CD14-positive monocyte (primary cell): Measurements from ENCODE around the gene ZSCAN20. TPM values are rescaled to one million over a fixed set of nuclear protein-coding genes. Genes with fewer than 3 reads are reported as not detected.

Source experiments
- DNase-seq, 3 donors: peaks; one replicate each; pipeline ENCODE4 v3.0.0-alpha.2; 2011 to 2022
- H2AFZ ChIP-seq: 2 replicates; pipeline ENCODE4 v1.6.0; 2012; ENCODE audit warnings: mild to moderate bottlenecking, low read depth, low read length, inconsistent platforms; ENCODE audit not compliant: insufficient read depth, poor library complexity, severe bottlenecking
- H3K27ac ChIP-seq, 2 donors: 1 replicate in 1 of 2; 2 replicates in 1 of 2; pipeline ENCODE4 v1.5.1; 2012 to 2013; ENCODE audit warnings: low read length in 2 of 2, control low read depth in 1 of 2, inconsistent platforms in 1 of 2, low read depth in 1 of 2, mild to moderate bottlenecking in 1 of 2
- H3K27me3 ChIP-seq, 2 donors: one replicate each; pipeline versions ENCODE4 v1.6.0 to v1.6.1; 2011 to 2013; ENCODE audit warnings: low read length in 2 of 2; ENCODE audit not compliant: control insufficient read depth in 2 of 2, insufficient read depth in 2 of 2
- H3K36me3 ChIP-seq, 2 donors: replicated peaks in 1 of 2; 1 replicate in 1 of 2; 2 replicates in 1 of 2; pipeline versions ENCODE4 v1.5.1 to v1.6.1; 2012 to 2013; ENCODE audit warnings: low read length in 2 of 2, control low read depth in 1 of 2, inconsistent platforms in 1 of 2, mild to moderate bottlenecking in 1 of 2; ENCODE audit not compliant: insufficient read depth in 2 of 2, control insufficient read depth in 1 of 2
- H3K4me1 ChIP-seq, 2 donors: 1 replicate in 1 of 2; 2 replicates in 1 of 2; pipeline versions ENCODE4 v1.5.1 to v1.6.1; 2012 to 2013; ENCODE audit warnings: low read length in 2 of 2, control low read depth in 1 of 2, inconsistent platforms in 1 of 2, mild to moderate bottlenecking in 1 of 2, moderate library complexity in 1 of 2; ENCODE audit not compliant: insufficient read depth in 2 of 2, control insufficient read depth in 1 of 2
- H3K4me2 ChIP-seq: replicated peaks from 2 replicates; pipeline ENCODE3; 2012; ENCODE audit warnings: low read length, moderate library complexity, mild to moderate bottlenecking; ENCODE audit not compliant: poor library complexity, severe bottlenecking; ENCODE audit errors: extremely low read depth
- H3K4me3 ChIP-seq, 3 experiments: fragments of 200-600 bp in 1 of 3; sonication (generic) in 1 of 3; replicated peaks in 1 of 3; 1 replicate in 2 of 3; 2 replicates in 1 of 3; pipeline ENCODE4 v1.5.1; 2011 to 2013; ENCODE audit warnings: low read length in 3 of 3, mild to moderate bottlenecking in 3 of 3, control low read depth in 2 of 3, low read depth in 2 of 3, inconsistent platforms in 1 of 3, moderate library complexity in 1 of 3
- H3K79me2 ChIP-seq: 2 replicates; pipeline ENCODE4 v1.6.0; 2012; ENCODE audit warnings: mild to moderate bottlenecking, control low read depth, inconsistent platforms, low read length, moderate library complexity; ENCODE audit not compliant: insufficient read depth
- H3K9ac ChIP-seq: 2 replicates; pipeline ENCODE4 v1.6.0; 2017; ENCODE audit warnings: low read length, mild to moderate bottlenecking; ENCODE audit not compliant: insufficient read depth, poor library complexity, severe bottlenecking
- H3K9me3 ChIP-seq, 2 donors: replicated peaks in 1 of 2; 1 replicate in 1 of 2; 2 replicates in 1 of 2; pipeline versions ENCODE4 v1.5.1 to v1.6.1; 2012 to 2013; ENCODE audit warnings: low read length in 2 of 2, control low read depth in 1 of 2; ENCODE audit not compliant: control insufficient read depth in 1 of 2, insufficient read depth in 1 of 2
- H4K20me1 ChIP-seq: 2 replicates; pipeline ENCODE4 v1.6.0; 2012; ENCODE audit warnings: mild to moderate bottlenecking, low read length, control low read depth, moderate library complexity; ENCODE audit not compliant: insufficient read depth
- H3K27ac Mint-ChIP-seq, 7 donors: one replicate each; pipeline ENCODE4 v1.8.0; 2020; ENCODE audit warnings: mild to moderate bottlenecking in 7 of 7, mixed read lengths in 7 of 7, moderate library complexity in 6 of 7, inconsistent platforms in 2 of 7
- H3K27me3 Mint-ChIP-seq, 3 donors: one replicate each; pipeline ENCODE4 v1.8.0; 2021 to 2022; ENCODE audit warnings: low read depth in 3 of 3, mild to moderate bottlenecking in 3 of 3, mixed read lengths in 3 of 3, moderate library complexity in 3 of 3, inconsistent platforms in 1 of 3
- H3K36me3 Mint-ChIP-seq, 2 donors: one replicate each; pipeline ENCODE4 v1.8.0; 2020; ENCODE audit warnings: mixed read lengths in 2 of 2, inconsistent platforms in 1 of 2, mild to moderate bottlenecking in 1 of 2
- H3K4me1 Mint-ChIP-seq: one replicate; pipeline ENCODE4 v1.8.0; 2020; ENCODE audit warnings: mild to moderate bottlenecking, mixed read lengths
- H3K4me3 Mint-ChIP-seq, 2 donors: one replicate each; pipeline ENCODE4 v1.8.0; 2020; ENCODE audit warnings: mild to moderate bottlenecking in 2 of 2, mixed read lengths in 2 of 2, moderate library complexity in 1 of 2
- H3K9me3 Mint-ChIP-seq, 7 donors: one replicate each; pipeline ENCODE4 v1.8.0; 2020 to 2022; ENCODE audit warnings: mixed read lengths in 7 of 7, mild to moderate bottlenecking in 6 of 7, moderate library complexity in 6 of 7, inconsistent platforms in 2 of 7
- CTCF ChIP-seq: fragments of 200-600 bp; IDR thresholded peaks from one replicate; pipeline ENCODE4 v1.8.0; 2022; ENCODE audit warnings: antibody characterized with exemption, mild to moderate bottlenecking
- WGBS: methylation state at CpG from one replicate; pipeline ENCODE4 v1.1.5; 2013; ENCODE audit warnings: missing lambda C conversion rate; ENCODE audit not compliant: insufficient coverage; 5-methylcytosine and 5-hydroxymethylcytosine counted together
- intact Hi-C, 2 donors: fragments of 100-400 bp; cut with micrococcal nuclease; formaldehyde crosslinking; loops; one replicate each; pipeline versions ENCODE4 v1.15.0 to v1.15.1; 2023
- polyA plus RNA-seq, 3 donors: library from polyadenylated mRNA; depleted of rRNA in 1 of 3; unstranded in 2 of 3; stranded (reverse) in 1 of 3; fragments of 300-500 nt in 2 of 3; fragments of >200 nt in 1 of 3; fragmentation: Illumina TruSeq in 2 of 3; gene quantifications; 1 replicate in 2 of 3; 2 replicates in 1 of 3; pipeline ENCODE4 v1.2.3, GENCODE V29; 2012 to 2021

ZSCAN20 gene
- polyA plus RNA-seq, 3 donors: 0.29 to 0.51 (median 0.29) TPM

GRCh38 chr1:33477451-33477850, 5.0 kb downstream of the ZSCAN20 start:
- H3K4me2 ChIP-seq: no peak overlapping the region
- H4K20me1 ChIP-seq: no peaks in the 10 kb centered on the region
- peaks cover 0 to 1% (median 0%) of the 10 kb centered on the region in 3 donors for H3K27me3 Mint-ChIP-seq
- no peak overlapping the region for H2AFZ ChIP-seq
- intact Hi-C loops: no loop called here
- H3K4me3 Mint-ChIP-seq: no peak overlapping the region
- H3K79me2 ChIP-seq: no peaks in the 10 kb centered on the region
- no peaks in the 10 kb centered on the region for H3K27me3 ChIP-seq
- no peaks in the 10 kb centered on the region for H3K9me3 Mint-ChIP-seq
- H3K4me1 ChIP-seq: peaks cover 6 to 8% of the 10 kb centered on the region in 2 donors
- no peaks in the 10 kb centered on the region for H3K9me3 ChIP-seq
- H3K27ac Mint-ChIP-seq: no peak overlapping the region
- TF ChIP-seq CTCF: no peak
- H3K4me3 ChIP-seq: no peak overlapping the region
- peaks cover 11% of the 10 kb centered on the region for H3K4me1 Mint-ChIP-seq
- WGBS: no CpG with 5 or more reads among the region's 4 CpGs
- DNase-seq: no peak
- H3K36me3 ChIP-seq: peaks cover 5 to 16% of the 10 kb centered on the region in 2 donors
- no peak overlapping the region for H3K9ac ChIP-seq
- H3K36me3 Mint-ChIP-seq: peaks cover 5 to 9% of the 10 kb centered on the region in 2 donors
- no peak overlapping the region for H3K27ac ChIP-seq

GRCh38 chr1:33482412-33482811, 10.0 kb downstream of the ZSCAN20 start:
- no CpG with 5 or more reads among the region's 2 CpGs for WGBS
- H3K36me3 Mint-ChIP-seq: peaks cover 28 to 41% of the 10 kb centered on the region in 2 donors

More at GRCh38 chr1:33482412-33482811, 10.0 kb downstream of the ZSCAN20 start:
- H3K9me3 Mint-ChIP-seq: peaks cover 0 to 10% (median 6%) of the 10 kb centered on the region in 7 donors
- TF ChIP-seq CTCF: no peak
- Histone ChIP-seq H3K79me2 (no peaks in the 10 kb centered on the region), H3K4me3 (no peak overlapping the region), H3K9ac (no peak overlapping the region), H2AFZ (no peak overlapping the region), H4K20me1 (no peaks in the 10 kb centered on the region), H3K4me2 (no peak overlapping the region), H3K27ac (no peak overlapping the region), H3K36me3 (peaks cover 5 to 16% of the 10 kb centered on the region in 2 donors), H3K9me3 (no peaks in the 10 kb centered on the region), H3K27me3 (no peaks in the 10 kb centered on the region), H3K4me1 (no peaks in the 10 kb centered on the region)
- intact Hi-C loops: no loop called here
- no peak overlapping the region for H3K27ac Mint-ChIP-seq
- H3K4me3 Mint-ChIP-seq: no peak overlapping the region
- DNase-seq: no peak
- no peaks in the 10 kb centered on the region for H3K27me3 Mint-ChIP-seq
- no peaks in the 10 kb centered on the region for H3K4me1 Mint-ChIP-seq
